ENCODE results near the gene PFDN4.
"Not testable (repeated sequence)": the region's sequence is repeated elsewhere in the genome, so short reads cannot be mapped to it uniquely, and the experiment has no call there.

Gene PFDN4

GRCh38 chr20:54263116-54263690 lies 55.3 kb downstream of the PFDN4 start:
- Histone ChIP-seq H3K9me3 (ENCODE audit: control insufficient read depth in 1 of 2, low read length in 2 of 2) (no peaks in the 10 kb centered on the region), H3K27me3 (ENCODE audit: control insufficient read depth in 1 of 2, insufficient read depth in 2 of 2, low read length in 2 of 2) (no peaks in the 10 kb centered on the region), H3K4me3 (ENCODE audit: low read depth in 1 of 2, low read length in 2 of 2) (no peak overlapping the region), H3K9ac (ENCODE audit: low read depth in 1 of 2, low read length in 2 of 2) (no peak overlapping the region), H3K36me3 (ENCODE audit: control insufficient read depth in 1 of 2, insufficient read depth in 2 of 2, low read length in 2 of 2) (no peaks in the 10 kb centered on the region), H3K27ac (ENCODE audit: low read depth, low read length) (no peak overlapping the region), H3K4me1 (ENCODE audit: control insufficient read depth in 1 of 2, insufficient read depth in 2 of 2, low read length in 2 of 2) (no peaks in the 10 kb centered on the region)

- H3K4me3 ChIP-seq (ENCODE audit: low read depth in 1 of 2, low read length in 2 of 2); H3K9ac ChIP-seq (ENCODE audit: low read depth in 1 of 2, low read length in 2 of 2); H3K36me3 ChIP-seq (ENCODE audit: control insufficient read depth in 1 of 2, insufficient read depth in 2 of 2, low read length in 2 of 2); H3K9me3 ChIP-seq (ENCODE audit: control insufficient read depth in 1 of 2, low read length in 2 of 2); H3K27ac ChIP-seq (ENCODE audit: low read depth, low read length); H3K4me1 ChIP-seq (ENCODE audit: control insufficient read depth in 1 of 2, insufficient read depth in 2 of 2, low read length in 2 of 2); H3K27me3 ChIP-seq (ENCODE audit: control insufficient read depth in 1 of 2, insufficient read depth in 2 of 2, low read length in 2 of 2): not testable (repeated sequence)
Measured at GRCh38 chr20:54265791-54266190, 57.9 kb downstream of the PFDN4 start.

GRCh38 chr20:54266844-54267243 lies 59.0 kb downstream of the PFDN4 start:
- H3K36me3 ChIP-seq (ENCODE audit: control insufficient read depth in 1 of 2, insufficient read depth in 2 of 2, low read length in 2 of 2) = no peaks in the 10 kb centered on the region
- H3K9ac ChIP-seq (ENCODE audit: low read depth in 1 of 2, low read length in 2 of 2) = no peak overlapping the region
- no peaks in the 10 kb centered on the region for H3K4me1 ChIP-seq (ENCODE audit: control insufficient read depth in 1 of 2, insufficient read depth in 2 of 2, low read length in 2 of 2)
- no peaks in the 10 kb centered on the region for H3K9me3 ChIP-seq (ENCODE audit: control insufficient read depth in 1 of 2, low read length in 2 of 2)
- H3K27me3 ChIP-seq (ENCODE audit: control insufficient read depth in 1 of 2, insufficient read depth in 2 of 2, low read length in 2 of 2) = no peaks in the 10 kb centered on the region
- H3K4me3 ChIP-seq (ENCODE audit: low read depth in 1 of 2, low read length in 2 of 2) = no peak overlapping the region
- no peak overlapping the region for H3K27ac ChIP-seq (ENCODE audit: low read depth, low read length)

GRCh38 chr20:54267483-54268003 lies 59.7 kb downstream of the PFDN4 start:
- no peak overlapping the region for H3K4me3 ChIP-seq (ENCODE audit: low read depth in 1 of 2, low read length in 2 of 2)
- no peak overlapping the region for H3K9ac ChIP-seq (ENCODE audit: low read depth in 1 of 2, low read length in 2 of 2)
- no peaks in the 10 kb centered on the region for H3K36me3 ChIP-seq (ENCODE audit: control insufficient read depth in 1 of 2, insufficient read depth in 2 of 2, low read length in 2 of 2)
- no peaks in the 10 kb centered on the region for H3K27me3 ChIP-seq (ENCODE audit: control insufficient read depth in 1 of 2, insufficient read depth in 2 of 2, low read length in 2 of 2)
- no peak overlapping the region for H3K27ac ChIP-seq (ENCODE audit: low read depth, low read length)
- H3K9me3 ChIP-seq (ENCODE audit: control insufficient read depth in 1 of 2, low read length in 2 of 2) = no peaks in the 10 kb centered on the region
- H3K4me1 ChIP-seq (ENCODE audit: control insufficient read depth in 1 of 2, insufficient read depth in 2 of 2, low read length in 2 of 2) = no peaks in the 10 kb centered on the region

GRCh38 chr20:54268941-54269340 lies 61.1 kb downstream of the PFDN4 start:
- no peaks in the 10 kb centered on the region for H3K27me3 ChIP-seq (ENCODE audit: control insufficient read depth in 1 of 2, insufficient read depth in 2 of 2, low read length in 2 of 2)
- no peaks in the 10 kb centered on the region for H3K36me3 ChIP-seq (ENCODE audit: control insufficient read depth in 1 of 2, insufficient read depth in 2 of 2, low read length in 2 of 2)
- no peak overlapping the region for H3K27ac ChIP-seq (ENCODE audit: low read depth, low read length)
- H3K9ac ChIP-seq (ENCODE audit: low read depth in 1 of 2, low read length in 2 of 2) = no peak overlapping the region
- no peaks in the 10 kb centered on the region for H3K4me1 ChIP-seq (ENCODE audit: control insufficient read depth in 1 of 2, insufficient read depth in 2 of 2, low read length in 2 of 2)
- no peaks in the 10 kb centered on the region for H3K9me3 ChIP-seq (ENCODE audit: control insufficient read depth in 1 of 2, low read length in 2 of 2)
- no peak overlapping the region for H3K4me3 ChIP-seq (ENCODE audit: low read depth in 1 of 2, low read length in 2 of 2)
